ENCODE measurements around the gene KDM8. TPM values are rescaled to one million over a fixed set of nuclear protein-coding genes. Genes with fewer than 3 reads are reported as not detected.

The KDM8 gene
- total RNA-seq, 1 experiment from 2014 or later, result 7.9 TPM

GRCh38 chr16:27270349-27270748 lies 67.0 kb downstream of the KDM8 start:
- intact Hi-C loops (cut with micrococcal nuclease; ENCODE audit: unreplicated experiment) (no loop called here), in situ Hi-C loops (cut with HindIII; ENCODE audit: low pct_unique_long_range_greater_than_20kb, low sequenced_read_pairs) (no loop called here)
- Histone ChIP-seq H3K36me3 (ENCODE audit: control insufficient read depth, insufficient read depth, low read length) (no peaks in the 10 kb centered on the region), H3K4me1 (ENCODE audit: control insufficient read depth, insufficient read depth, low read length) (peaks cover 7% of the 10 kb centered on the region; the same call in 1 of the 2 replicates), H3K27me3 (ENCODE audit: control insufficient read depth, insufficient read depth, low read length) (no peaks in the 10 kb centered on the region), H3K27ac (ENCODE audit: low read length) (no peak overlapping the region), H3K4me3 (ENCODE audit: low read depth in 2 of 2, low read length in 2 of 2) (no peak overlapping the region), H3K9me3 (ENCODE audit: control insufficient read depth, insufficient read depth, low read depth, low read length) (no peaks in the 10 kb centered on the region)
- ChIA-PET CTCF (no interaction called here), POLR2A (no interaction called here)
- DNase-seq (ENCODE audit: low read depth, low spot score) (no peak), ATAC-seq (no peak)
- no TSS peak for BruUV-seq (replicated peaks)
- no peak for TF ChIP-seq SIN3A (IDR thresholded peaks at IDR 0.05; ENCODE audit: borderline replicate concordance, insufficient read depth, low read depth, low read length)

Other genes starting within 250 kb of the KDM8 start
- not detected for gene C16orf82, start 136.6 kb upstream of the KDM8 start, total RNA-seq (2021; ENCODE audit: unreplicated experiment)
- gene NSMCE1, start 65.2 kb downstream of the KDM8 start, total RNA-seq (2021; ENCODE audit: unreplicated experiment), result 48.2 TPM
- gene IL4R, start 110.4 kb downstream of the KDM8 start, total RNA-seq (2021; ENCODE audit: unreplicated experiment), result 28.9 TPM
- gene IL21R, start 198.6 kb downstream of the KDM8 start, total RNA-seq (2021; ENCODE audit: unreplicated experiment), result 0.10 TPM

Data from Panc1 (cell line).